NCI-H460 (cell line): ENCODE data around the gene AHNAK2. TPM values are rescaled to one million over a fixed set of nuclear protein-coding genes. Genes with fewer than 3 reads are reported as not detected.
"Not testable (repeated sequence)": the region's sequence is repeated elsewhere in the genome, so short reads cannot be mapped to it uniquely, and the experiment has no call there.

Source experiments
- DNase-seq: peaks from one replicate; pipeline ENCODE4 v3.0.0-alpha.2; 2016; ENCODE audit warnings: low read depth; ENCODE audit errors: extremely low read depth
- total RNA-seq: library from RNA; depleted of rRNA; stranded (reverse); fragments of >200 nt; shearing (Covaris generic); gene quantifications from 2 replicates; pipeline ENCODE4 v1.2.3, GENCODE V29; 2014

AHNAK2 gene
- total RNA-seq, 1 experiment from 2014 or later = 38.2 TPM

- DNase-seq = no peak
Observed at GRCh38 chr14:104930526-104931303, 47.5 kb downstream of the AHNAK2 start.

DNA sequence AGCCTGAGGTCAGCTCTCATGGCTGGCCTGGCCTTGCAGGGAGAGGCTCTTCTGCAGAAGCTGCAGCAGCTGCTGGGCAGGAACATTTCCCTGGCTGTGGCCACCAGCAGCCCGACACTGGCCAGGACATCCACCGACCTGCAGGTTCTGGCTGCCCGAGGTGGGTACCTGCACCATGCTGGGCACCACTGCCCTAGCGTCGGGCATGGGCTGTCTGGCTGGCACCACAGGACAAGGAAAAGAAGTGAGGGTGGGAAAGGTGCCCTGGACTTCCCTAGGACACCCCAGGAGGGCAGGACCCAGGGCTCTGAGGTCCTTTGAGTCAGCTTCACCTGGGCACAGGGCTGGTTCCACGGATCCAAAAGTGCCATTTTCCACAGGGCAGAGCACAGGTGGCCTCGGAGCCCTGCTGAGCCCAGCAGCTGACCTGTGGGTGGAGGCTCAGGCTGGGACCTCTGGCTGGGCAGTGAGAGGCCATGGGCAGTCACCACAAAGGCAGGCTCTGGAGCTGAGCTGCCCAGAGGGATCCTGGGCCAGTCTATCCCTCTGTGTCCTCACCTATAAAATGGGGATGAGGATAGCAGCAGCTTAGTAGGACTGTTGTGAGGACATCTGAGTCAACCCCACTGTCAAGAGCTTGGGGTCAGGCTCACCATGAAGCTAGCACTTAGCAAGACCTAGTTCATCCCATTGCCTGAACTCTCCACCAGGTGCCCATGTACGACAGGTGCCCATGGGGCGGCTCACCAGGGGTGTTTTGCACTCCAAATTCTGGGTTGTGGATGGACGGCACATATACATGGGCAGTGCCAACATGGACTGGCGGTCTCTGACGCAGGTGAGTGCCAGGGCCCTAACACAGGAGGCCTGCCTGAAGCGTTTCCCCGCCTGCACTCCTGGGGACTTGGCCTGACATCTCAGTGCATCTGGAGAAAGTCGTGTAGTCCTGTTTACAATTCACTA, 48.6 kb downstream of the AHNAK2 start:
- DNase-seq = no peak

- no peak for DNase-seq
Observed at GRCh38 chr14:104928391-104929133, 49.6 kb downstream of the AHNAK2 start.

DNA sequence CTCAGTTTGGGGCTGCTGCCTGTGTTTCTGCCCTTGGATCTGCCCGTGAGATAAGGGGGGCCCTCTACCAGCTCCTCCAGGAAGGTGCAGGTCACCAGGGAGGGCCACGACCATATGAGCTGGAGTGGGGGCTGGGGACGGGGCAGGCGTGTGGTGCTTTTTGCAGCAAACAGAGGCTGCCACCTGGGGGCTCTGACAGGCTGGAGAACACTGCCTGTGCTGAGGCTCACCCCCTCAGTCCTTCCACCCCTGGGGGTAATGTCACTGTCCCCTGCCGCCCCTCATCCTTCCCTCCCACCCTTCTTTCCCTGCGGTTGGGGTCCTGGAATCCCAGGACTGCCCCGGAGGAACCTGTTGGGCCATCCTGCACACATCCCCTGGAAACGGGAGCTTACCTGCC, 50.3 kb downstream of the AHNAK2 start:
- DNase-seq = no peak

DNA sequence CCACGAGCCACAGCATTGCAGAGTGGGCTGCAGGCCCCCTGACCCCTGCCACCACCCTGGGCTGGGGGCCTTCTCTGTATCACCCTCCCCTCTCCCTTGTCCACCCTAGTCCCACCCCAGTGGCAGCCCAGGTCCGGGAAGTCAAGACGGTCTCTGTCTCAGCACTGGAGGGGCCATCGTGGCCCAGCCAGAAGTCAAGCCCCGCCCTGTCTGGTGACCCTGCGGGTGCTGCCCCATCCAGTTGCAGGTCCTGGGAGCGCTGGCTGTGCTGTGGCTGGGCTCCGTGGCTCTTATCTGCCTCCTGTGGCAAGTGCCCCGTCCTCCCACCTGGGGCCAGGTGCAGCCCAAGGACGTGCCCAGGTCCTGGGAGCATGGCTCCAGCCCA, 50.8 kb downstream of the AHNAK2 start:
- DNase-seq = no peak

DNA sequence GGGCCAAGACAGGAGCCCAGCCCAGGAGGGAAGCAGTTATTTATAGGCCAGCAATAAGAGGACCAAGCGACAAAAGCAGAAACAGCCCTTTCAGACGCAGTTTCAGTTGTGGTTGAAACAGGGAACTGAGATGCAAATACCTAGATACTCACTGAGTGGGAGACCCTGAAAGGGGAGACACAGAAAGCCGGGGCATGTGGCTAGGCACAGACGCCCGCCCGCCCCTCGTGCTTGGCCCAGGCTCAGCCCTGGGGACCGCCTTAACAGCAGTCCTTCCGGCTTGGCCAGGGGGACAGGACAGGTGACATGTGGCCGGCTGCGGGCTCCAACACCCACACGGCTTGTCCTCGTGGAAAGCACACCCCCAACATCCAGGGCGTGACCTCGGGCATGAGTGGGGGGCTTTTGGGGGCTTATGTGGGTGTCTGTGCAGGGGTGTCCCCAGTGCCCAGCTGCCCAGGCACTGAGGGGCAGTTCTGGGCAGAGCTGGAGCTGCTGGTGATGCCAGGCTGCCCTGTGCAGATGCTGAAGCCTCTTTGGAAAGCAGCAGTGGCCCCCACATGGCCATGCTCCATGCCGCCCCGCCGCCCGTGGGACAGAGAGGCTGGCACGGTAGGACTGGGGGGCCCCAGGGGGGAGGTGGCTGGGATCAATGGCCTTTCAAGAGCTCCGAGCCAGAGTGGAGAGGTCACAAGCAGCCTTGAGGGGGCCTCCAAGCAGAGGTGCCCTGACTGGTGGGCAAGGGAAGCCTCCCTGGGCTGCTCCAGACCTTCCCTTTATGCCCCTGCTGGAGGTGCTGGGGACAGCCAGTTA, 51.3 kb downstream of the AHNAK2 start:
- no peak for DNase-seq

GRCh38 chr14:104925855-104926609, 52.1 kb downstream of the AHNAK2 start:
- DNase-seq = no peak

- DNase-seq = no peak
Observed at GRCh38 chr14:104925214-104925854, 52.8 kb downstream of the AHNAK2 start.

DNA sequence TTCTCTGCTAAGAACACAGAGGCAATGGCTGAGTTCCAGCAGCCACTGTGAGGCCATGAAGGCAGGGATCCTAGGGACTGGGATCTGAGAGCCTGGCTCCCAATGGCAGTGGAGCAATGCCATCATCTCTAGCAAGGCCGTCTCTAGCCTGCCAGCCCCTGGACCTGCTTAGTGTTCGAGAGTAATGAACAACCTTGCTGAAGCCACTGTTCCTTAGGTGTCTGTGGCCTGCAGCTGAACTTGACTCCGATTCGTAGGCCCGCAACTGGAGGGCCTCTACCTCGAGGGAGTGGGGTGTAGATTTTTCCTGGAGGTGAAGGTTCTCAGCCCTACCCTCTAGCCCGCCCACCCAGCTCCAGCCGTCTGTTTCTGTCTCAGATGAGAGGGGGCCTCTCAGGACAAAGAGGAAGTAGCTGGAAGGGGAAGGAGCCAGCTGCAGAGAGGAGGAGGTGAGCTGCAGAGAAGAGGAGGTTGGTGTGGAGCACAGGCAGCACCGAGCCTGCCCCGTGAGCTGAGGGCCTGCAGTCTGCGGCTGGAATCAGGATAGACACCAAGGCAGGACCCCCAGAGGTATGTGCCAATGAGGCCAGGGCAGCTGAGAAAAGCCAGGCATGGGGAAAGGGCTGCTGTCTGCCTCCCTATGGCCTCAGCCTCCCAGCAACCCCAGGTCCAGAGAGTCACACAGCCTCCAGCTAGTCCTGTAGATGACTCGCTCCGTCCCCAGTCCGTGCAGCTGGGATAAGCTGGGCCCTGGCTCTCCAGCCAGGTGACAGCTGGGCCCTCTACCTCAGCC, 53.6 kb downstream of the AHNAK2 start, which contains the start of gene PLD4:
Gene PLD4, plus strand, starts transcription at position 459 of the 793 bp plus-strand sequence. CDS start 2,262 bp downstream, outside the sequence.
- DNase-seq = no peak

DNA sequence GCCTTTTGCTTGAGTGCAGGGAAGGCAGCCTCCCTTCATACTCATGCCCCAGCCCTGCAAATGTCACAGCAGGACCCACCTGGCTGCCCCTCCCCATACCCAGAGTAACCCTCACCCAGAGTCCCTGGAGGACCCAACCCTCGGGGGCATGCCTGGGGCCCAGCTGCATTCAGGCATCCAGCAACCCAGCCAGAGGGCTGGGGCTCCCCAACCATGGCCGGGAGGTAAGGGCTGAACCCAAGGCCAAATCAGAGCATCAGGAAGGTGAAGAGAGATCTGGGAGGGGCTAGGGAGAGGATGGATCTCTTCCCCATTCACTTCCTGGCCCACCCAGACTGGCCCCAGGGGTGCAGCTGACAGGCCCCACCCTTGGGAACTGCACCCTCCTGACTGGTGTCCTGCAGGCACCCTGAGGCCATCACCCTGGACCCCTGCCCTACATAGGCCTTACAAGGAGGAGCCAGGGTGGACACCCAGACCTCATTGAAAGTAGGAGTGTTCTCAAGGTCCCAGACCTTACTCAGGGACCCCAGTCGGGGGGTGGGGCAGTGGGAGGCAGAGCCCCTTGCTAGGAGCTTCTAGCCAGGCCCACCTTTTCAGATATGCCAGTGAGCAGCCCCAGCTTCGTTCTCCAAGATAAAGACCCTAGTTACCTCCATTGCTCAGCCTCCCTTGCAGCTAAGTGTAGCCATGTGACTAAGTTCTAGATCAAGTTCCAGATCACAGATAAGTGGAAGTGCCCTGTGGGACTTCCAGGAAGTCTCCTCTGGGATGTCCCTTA, 54.3 kb downstream of the AHNAK2 start:
- DNase-seq = no peak

DNA sequence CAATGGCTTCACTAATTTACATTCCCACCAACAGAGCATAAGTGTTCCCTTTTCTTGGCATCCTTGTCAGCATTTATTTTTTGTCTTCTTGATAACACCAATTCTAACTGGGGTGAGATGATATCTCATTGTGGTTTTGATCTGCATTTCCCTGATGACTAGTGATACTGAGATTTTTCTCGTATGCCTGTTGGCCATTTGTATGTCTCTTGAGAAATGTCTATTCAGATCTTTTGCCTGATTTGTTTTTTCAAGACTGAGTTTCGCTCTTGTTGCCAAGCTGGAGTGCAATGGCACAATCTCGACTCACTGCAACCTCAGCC, 58.2 kb downstream of the AHNAK2 start:
- DNase-seq = peak; percentile 34

DNA sequence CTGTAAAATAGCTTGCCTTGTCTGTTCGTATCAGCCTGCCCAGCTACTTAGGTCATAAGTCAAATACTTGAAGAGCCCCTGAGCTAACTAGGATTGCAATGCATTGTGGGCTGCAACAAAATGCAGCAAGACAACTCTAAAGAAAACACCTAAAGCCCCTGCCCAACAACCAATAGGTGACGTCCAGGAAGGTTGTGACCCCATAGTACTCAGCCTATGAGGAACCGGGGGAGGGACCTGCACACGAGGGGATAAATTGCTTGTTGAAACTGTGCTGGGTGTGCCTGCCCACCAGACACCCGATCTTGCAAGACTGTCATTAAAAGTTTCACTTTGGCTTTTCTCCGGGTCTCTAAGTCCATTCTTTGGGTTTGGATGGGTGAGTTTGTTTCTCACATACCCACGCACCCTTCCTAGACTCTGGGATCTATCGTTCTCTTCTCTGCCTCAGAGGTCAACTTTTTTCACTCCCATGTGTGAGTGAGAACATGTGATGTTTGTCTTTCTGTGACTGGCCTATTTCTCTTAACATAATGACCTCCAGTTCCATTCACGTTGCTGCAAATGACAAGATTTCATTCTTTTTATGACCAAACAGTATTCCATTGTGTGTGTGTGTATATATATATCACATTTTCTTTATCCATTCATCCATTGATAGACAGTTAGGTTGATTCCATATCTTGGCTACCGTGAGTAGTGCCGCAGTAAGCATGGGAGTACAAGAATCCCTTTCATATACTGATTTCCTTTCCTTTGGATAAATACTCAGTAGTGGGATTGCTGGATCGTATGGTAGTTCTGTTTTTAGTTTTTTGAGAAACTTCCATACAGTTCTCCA, 58.8 kb downstream of the AHNAK2 start:
- not testable (repeated sequence) for DNase-seq

- DNase-seq = no peak
Observed at GRCh38 chr14:104917993-104918392, 60.2 kb downstream of the AHNAK2 start.

GRCh38 chr14:104917116-104917515, 61.1 kb downstream of the AHNAK2 start:
- no peak for DNase-seq

- DNase-seq = no peak
Observed at GRCh38 chr14:104913435-104913834, 64.7 kb downstream of the AHNAK2 start.

DNA sequence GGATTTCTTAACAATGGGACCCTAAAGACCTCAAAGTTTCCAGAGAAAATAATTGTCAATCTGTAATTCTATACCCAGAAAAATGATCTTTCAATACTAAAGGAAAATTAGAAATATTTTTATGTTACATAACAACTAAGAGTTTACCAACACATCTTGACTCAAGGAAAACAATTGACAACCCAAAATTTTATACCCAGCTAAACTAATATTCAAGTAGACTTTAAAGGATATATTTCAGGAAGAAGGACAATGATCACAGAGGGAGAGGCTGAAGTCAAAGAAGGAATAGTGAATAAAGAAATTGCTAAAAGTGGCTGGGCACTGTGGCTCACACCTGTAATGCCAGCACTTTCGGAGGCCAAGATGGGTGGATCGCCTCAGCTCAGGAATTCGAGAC, 66.1 kb downstream of the AHNAK2 start:
- DNase-seq = no peak
